SHP77 treated with DMSO at 0.1 percent for 48 hours (cell line): ENCODE data around the gene SLC37A1.
"Not testable (repeated sequence)": the region's sequence is repeated elsewhere in the genome, so short reads cannot be mapped to it uniquely, and the experiment has no call there.

Source experiments
- DNase-seq: peaks from one replicate; lab custom pipeline; 2025; lab: John Stamatoyannopoulos, UW

The SLC37A1 gene

DNA sequence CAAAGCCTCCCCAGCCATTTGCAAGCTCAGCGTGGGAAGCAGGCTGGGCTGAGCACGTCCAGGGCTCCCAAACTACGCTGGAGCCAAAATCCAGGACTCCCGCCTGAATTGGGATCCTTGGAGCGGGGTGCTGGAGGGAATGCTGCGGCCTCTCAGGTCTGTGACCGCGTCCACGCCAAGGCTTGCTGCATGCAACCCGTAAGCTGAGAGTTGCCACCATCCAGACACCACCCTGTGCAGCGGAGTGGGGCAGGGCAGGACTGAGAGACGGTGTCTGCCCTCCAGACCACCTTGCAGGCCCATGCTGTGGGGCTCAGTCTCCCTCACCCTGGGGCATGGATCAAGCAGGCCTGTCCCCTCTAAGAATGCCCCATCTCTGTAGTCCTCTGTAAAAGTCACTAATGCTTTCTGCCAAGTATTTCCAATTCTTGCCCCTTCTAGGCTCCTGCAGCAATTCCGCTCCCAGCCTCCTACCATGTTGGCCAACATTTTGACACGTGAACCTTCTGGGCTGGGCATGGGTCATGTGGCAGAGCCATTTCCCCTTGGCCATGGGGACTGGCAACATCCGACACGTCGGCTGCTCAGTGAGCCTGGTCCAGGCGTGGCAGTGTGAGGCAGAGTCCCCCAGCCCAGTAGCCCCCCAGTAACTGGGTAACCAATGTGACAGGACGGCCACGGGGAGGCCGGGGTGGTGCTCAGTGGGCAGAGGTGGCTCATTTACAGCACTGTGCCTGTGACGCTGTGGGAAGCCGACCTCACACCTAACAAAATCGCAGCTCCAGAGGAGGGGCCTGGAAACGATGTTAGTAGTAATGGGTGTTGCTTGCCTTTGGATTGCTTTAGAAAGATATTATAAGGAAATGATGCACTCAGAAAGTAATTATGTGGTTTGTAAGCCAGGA is 81.9 kb downstream of the SLC37A1 start:
- DNase-seq = no peak

DNA sequence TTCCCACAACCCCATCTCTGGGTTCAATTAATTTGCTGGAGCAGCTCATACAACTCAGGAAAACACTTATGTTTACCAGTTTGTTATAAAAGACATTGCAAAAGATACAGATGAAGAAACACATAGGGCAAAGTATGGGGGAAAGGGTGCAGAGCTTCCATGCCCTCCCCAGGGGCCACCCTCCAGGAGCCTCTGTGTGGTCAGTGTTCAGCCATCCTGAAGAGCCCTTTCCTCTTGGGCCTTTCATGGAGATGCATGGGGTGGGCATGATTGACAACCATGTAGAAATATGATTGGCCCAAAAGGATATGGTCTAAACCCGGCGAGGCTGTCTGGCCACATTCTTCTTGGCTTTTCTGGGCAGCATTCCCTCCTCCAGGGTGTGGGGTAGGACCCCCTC is 83.0 kb downstream of the SLC37A1 start:
- no peak for DNase-seq

DNA sequence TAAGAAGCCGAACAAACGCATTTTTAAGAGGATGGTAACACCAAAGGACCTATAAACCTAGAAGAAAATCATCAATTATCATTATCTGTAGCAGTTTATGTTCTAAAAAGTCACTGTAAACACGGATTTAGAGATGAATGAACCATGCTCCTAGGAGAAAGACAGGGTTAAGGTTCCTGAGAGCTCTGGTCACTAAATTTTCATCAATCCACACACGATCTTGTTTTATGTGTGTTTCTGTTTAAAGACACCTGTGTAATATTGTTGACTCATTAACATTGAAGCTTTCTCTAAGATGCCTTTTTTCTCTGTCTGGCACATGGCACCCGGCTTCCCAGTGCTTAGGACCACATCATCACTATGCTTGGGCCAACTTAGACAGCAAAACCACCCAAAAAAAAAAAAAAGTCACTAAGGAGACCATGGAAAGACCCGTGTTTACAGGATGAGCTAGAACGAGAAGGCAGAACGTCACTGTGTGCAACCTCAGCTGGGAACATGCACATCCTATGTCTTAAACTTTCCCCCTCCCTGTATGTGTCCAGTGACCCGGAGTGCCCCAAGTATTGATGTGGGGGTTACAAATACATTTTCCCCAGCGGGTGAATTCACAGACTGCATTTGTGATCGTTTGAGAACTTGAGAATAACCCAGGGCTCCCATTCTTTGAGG is 84.0 kb downstream of the SLC37A1 start:
- DNase-seq = no peak

DNA sequence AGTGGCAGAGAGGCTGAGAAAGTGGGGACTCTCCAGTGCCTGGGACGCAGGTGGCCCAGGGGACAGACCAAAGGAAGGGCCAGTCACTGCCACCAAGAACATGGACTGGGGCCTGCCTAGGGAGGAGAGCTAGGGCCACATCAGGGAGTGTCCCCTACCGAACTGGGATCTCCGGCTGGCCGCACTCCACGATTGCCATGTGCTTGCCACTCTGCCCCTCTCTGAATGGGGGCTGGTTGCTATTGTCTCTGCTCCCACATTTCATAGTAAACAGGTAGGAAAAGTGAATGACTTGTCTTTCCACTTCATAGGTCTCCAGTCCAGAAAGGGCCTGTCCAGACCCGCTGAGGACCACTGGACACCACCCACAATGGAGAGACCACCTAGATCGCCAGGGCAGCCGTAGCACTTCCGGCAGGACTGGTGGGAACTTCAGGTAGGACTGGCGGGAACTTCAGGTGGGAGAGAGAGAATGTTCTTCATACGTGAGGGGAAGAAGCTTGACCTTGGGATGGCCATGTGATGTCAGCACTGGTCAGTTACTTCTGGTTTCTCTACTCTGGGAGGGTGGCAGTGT is 84.6 kb downstream of the SLC37A1 start:
- DNase-seq = no peak

DNA sequence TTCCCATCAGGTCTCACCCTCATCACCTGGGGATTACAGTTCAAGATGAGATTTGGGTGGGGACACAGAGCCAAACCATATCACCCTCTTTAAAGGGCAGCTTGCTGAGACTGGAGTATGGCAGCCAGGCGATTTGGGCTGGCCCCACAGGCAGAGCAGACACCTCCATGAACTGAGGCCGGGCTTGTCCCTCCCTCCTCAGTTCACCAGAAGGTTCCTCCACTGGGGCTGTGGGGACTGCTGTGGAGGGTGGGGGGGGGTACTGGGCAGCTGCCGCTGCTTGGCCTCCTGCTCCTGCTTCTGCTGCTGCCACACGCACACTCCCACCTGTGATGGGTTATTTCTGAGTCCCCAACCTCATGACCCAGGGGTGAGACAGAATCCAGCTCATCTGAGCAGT is 85.8 kb downstream of the SLC37A1 start:
- DNase-seq = no peak

DNA sequence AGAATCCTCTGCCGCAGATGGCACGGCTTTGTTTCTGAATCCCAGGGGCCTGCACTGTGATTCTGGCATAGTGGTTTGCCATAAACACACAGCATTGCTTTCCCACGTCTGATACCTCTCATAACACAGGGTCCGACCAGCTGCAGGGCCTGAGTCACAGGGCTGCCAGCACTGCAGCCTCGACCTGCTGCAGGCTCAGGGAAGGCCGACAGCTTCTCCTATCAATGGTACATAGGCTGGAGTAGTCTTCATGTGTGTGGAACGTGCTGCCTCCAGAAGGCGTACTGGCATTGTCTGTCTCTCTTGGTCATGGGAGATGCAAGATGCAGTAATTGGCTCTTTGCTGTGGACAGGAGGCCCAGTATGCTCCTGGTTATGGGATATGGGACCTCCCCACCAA is 86.3 kb downstream of the SLC37A1 start:
- no peak for DNase-seq

DNA sequence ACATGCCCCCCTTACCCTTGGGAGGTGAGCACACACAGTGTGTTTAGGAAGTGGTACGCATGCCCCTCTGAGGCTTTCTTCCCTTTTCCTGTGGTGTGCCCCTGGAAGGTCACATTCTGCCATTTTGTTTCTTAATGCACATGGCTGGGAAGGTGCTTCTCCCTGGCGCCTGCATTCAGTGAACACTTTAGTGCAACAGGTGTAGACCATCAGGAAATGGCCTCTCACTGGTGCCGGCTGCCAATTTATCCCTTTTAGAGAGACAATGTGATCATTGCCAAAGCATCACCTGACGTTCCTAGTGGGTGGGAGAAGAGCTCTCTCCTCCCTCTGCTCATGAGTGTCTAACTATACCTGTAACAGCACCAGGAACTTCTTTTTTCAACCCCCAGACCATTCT is 88.0 kb downstream of the SLC37A1 start:
- DNase-seq = no peak

DNA sequence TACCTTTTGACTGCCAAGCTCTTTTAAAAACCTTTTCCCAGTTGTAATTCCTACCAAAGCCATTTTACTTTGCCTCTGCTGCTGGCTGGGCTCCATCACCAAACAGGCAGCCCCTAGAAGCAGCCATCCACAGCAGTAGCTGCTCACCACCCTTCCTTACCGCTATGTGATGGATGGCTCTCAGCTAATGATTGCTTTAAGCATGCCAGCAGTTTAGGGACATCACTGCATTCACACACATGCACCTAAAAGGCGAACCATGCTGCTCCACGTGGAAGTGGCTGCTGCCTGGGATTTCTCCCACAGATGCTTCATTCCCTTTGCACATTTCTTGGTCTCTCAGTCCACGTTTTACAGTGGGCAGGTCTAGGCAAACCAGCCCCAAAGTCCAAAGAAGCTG is 93.5 kb downstream of the SLC37A1 start:
- DNase-seq = no peak

DNA sequence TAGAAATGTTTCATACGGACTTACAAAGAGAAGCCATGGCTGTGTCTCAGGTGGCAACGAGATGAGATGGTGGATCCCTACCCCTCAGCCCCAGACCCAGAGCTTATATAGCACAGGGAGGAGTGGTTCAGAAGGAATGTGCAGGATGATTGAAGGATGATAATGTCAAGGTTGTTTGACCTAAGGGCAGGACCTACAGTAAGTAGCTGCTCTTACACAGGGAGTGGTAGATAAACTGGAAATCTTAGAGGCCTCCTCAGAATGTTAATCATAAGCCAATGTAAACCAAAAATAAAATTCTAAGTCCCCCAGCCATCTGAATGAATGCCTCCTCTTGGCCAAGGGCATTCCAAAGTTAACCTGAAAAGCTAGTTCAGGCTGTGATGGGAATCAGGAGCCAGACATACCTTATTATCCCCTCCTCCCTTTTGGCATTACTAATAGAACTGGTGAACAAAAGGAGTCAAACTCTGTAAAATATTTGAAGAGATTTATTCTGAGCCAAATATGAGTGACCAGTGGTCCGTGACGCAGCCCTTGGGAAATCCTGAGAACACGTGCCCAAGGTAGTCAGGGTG is 94.0 kb downstream of the SLC37A1 start:
- DNase-seq = no peak

DNA sequence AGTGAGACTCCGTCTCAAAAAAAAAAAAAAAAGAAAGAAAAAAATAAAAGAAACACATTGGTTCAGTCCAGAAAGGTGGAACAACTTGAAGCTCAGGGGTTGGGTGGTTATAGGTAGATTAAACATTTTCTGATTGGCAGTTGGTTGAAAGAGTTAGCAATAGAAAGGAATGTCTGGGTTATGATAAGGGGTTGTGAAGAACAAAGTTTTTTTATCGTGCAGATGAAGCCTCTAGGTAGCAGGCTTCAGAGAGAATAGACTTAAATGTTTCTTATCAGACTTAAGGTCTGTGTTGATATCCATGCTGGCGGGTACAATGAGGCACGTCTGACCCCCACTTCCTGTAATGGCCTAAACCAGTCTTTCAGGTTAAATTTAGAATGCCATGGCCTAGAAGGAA is 94.8 kb downstream of the SLC37A1 start:
- no peak for DNase-seq

DNA sequence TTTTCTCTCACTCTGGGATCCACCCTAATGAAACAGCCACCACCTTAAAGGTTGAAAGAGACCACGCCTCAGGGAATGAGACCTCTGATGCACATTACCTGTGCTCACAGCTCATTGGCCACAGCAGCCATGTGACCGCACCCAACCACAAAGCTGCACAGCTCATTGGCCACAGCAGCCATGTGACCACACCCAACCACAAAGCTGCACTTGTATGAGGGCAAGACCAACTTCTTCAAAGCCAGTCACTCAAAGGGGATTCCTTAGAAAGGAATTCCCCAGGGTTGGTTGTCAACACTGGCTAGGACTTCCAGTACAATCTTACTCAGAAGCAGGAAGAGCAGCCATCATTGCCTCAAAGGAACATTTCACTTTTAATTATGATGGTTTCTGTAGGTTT is 96.2 kb downstream of the SLC37A1 start:
- no peak for DNase-seq

DNA sequence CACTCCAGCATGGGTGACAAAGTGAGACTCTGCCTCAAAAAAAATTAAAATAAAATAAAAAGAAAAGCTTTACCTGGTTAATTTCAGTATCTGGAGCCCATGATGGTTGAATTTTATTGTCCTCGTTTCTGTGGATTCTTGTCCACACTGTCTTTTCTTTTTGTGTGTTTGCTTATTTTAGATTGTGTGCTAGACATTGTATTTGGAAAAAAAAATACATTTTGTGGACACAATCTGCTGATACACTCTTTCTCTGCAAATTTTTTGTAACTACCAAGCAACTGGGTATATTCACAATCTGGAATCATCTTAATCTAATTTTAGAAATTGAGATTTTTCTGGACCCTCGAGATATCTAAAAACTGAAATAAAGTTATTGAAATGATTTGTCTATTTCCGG is 98.2 kb downstream of the SLC37A1 start:
- DNase-seq = no peak

DNA sequence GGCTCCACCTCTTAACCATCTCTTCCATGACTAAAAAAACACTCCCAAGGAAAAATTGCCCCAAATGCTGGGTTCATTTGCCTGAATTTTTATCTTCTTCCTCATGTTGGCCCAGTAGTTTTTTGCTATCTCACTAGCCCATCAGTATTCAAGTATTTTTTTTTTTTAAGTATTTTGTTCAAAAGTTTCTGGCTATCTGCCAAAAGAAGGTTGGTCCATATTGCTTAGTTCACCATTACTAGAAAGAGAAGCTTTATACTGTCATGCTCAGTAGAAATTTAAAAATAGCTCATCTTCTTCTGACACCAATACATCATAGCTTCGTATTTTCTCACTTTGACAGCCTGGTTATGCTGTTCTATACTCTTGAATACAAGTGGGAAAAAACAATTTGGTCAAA is 98.7 kb downstream of the SLC37A1 start:
- no peak for DNase-seq

DNA sequence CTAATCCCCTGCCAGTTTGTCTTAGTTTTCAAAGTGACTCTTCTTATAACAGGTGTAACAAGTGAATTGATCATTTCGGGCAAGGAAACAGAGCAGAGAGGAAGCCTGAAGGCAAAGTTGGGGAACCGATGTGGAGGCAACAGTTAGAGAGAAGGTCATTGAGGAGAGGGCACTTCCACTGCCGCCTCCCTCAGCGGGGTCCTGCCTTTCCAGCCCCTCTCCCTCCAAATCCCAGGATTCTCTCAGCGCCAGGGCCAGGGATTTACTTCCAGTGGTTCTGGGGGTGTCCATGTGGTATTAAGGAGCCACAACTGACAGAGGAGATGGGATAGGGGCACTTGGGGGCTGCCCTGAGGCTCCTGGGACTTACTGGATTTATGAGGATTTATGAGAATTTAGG is 100.1 kb downstream of the SLC37A1 start:
- no peak for DNase-seq

DNA sequence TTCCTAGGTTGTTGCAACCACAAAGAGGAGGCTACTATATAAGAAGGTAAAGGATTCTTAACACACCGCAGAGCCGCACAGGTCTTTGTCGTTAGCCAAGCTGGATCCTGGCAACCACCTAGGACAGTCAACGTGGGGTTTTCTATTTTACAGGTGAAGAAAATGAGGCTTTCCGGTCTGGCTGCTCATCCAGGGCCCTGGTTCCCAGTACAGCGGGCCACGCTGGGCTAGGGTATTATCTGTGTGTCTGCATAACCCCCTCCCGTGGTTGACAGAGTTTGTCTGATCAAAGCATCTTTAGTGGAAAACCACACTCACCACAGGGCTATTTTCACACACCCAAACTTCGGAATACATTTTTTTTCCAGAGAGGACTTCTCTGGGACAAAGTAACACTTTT is 100.7 kb downstream of the SLC37A1 start:
- no peak for DNase-seq

DNA sequence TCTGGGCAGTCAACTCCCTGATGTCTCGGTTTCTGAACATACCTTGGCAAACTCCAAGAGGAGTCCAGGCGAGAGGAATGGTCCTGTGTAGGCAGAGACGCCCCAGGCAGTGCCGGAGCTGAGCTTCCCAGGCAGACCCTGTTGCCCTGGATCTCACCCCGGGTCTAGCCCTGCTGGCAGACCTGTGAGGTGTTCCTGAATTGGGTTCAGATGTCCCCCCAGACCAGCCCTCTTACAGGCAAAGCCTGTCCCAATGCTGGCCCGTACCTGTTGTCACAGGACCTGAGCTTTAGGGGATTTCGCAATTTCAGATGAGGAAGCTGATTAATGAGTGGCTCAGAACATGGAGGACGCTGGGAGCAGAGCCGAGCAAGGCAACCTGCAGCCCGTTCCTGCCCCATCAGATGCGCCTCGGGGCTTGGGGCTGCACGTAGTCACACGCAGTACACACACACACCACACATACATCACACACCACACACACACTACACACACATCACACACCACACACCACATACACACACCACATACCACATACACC is 101.2 kb downstream of the SLC37A1 start:
- no peak for DNase-seq

DNA sequence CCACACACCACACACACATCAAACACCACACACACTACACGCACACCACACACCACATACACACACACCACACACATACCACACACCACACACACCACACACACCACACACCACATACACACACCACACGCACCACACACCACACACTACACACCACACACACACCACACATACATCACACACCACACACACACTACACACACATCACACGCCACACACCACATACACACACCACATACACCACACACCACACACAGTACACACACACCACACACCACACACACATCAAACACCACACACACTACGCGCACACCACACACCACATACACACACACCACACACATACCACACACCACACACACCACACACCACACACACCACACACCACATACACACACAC is 101.7 kb downstream of the SLC37A1 start:
- not testable (repeated sequence) for DNase-seq

DNA sequence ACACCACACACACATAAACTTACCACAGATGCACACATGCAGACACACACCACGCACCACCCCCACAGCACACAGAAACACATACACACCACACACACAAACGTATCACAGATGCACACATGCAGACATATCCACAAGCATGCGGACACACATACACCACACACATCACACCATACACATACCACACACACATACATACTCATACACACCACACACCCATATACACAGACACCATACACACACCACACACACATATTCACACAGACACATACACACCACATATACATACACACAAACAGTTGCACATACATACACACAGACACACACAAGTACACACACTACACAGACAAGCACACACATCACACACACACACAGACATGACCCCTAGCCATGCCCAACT is 102.3 kb downstream of the SLC37A1 start:
- no peak for DNase-seq

DNA sequence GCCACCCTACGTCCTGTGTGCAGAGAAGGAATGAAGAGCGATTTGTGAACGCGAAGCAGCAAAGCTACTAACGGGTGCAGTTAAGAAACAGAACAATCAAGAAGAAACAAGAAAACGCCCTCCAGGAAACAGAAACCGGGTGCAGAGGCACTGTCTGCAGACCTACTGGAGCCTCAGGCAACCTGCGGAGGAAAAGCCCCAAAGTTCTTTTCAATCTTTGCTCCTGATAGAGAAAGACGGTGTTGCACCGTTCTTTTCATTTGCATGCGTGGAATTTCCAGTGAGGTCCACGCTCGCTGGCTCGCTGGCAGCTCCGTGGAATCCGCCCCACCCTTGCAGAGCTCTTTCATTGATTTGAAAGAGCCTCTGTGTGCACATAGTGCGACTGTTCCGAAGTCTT is 102.8 kb downstream of the SLC37A1 start:
- no peak for DNase-seq

DNA sequence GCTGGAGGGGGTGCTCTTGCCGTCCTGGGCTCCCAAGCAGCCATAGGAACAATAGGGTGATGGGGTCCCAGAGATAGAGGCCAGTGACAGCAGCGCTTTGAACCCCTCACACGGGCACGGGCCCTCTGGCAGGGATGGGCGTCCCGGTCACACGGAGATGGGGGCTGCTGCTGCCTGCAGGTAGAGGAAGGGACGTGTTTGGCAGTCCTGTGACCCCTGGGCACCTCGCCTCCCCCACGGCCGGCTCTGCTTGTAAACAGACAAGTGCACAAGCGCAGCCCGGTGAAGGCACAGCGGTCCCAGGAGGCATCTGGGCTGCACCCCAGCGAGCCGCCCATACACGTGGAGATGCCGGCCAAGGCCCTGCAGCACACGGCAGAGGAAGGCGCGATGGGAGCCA is 103.3 kb downstream of the SLC37A1 start:
- no peak for DNase-seq

DNA sequence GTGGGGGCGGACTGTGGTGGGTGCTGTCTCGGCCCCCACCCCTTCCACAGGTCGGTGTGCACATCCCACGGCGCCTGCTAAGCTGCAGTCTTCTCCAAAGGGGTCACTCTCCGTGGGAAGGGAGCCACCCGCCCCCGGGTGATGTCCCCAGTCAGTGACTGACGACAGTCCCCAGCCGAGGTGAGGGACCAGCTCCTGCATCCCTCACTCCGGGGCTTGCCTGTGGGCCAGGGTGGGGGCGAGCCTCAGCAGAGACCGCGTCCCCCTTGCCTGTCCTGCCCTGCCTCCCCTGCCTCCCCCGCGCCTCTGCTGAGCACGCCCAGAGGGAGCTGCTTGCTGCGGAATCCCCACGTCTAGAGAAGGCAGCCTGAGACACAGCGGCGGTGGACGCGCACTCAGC is 103.8 kb downstream of the SLC37A1 start:
- DNase-seq = no peak

DNA sequence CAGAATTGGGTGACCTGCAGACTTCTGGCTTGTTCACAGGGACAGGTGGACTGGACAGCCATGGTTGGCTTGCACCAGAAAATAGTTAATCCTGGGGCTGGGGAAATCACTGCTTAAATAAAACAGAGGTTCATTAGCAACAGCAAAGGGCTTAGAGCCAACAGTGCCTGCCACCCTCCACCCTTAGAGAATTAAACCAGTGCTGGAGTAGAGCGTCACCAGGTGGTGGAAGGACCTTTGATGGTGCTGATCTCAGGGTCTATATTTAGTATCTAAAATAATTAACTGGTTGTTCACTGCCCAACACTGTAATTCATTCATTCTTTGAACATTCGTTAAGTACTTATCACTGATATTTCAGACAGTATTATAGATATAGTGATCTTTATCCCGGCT is 105.1 kb downstream of the SLC37A1 start:
- no peak for DNase-seq

DNA sequence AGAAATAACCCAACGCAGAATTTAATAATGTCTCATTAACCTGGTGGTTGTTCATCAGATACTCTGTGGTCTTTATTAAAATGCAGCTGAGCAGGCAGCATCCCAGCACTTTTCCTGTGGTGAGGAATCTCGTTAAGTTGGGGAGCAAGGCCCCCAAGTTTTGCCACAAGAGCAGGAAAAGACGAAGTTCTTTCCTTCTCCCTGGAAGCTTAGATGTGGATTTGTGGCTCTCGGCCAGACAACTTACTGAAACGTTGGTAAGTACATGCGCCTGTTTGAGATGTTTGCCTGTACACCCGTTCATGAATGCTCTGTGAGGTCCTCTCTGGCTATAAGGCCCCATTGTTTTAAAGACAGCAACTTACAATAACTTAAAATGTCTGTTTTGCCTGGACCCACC is 105.5 kb downstream of the SLC37A1 start:
- no peak for DNase-seq
